ENCODE measurements around the gene BCAS3. TPM values are rescaled to one million over a fixed set of nuclear protein-coding genes. Genes with fewer than 3 reads are reported as not detected.
"Not testable (repeated sequence)": the region's sequence is repeated elsewhere in the genome, so short reads cannot be mapped to it uniquely, and the experiment has no call there.

BCAS3 gene
- total RNA-seq, 1 donor from 2014 or later: 44.8 TPM

- no peak for DNase-seq
- no peaks in the 10 kb centered on the region for H3K36me3 Mint-ChIP-seq (ENCODE audit: unreplicated experiment)
- H3K27ac Mint-ChIP-seq (ENCODE audit: unreplicated experiment): no peak overlapping the region
- no peaks in the 10 kb centered on the region for H3K9me3 Mint-ChIP-seq (ENCODE audit: unreplicated experiment)
- H3K27me3 Mint-ChIP-seq (ENCODE audit: unreplicated experiment): no peaks in the 10 kb centered on the region
- TF ChIP-seq CTCF (IDR thresholded peaks at IDR 0.05; ENCODE audit: partially characterized antibody, unreplicated experiment): no peak
- no peak overlapping the region for H3K4me3 Mint-ChIP-seq (ENCODE audit: unreplicated experiment)
- peaks cover 4% of the 10 kb centered on the region for H3K4me1 Mint-ChIP-seq (ENCODE audit: low read depth, unreplicated experiment)
These were observed 125.4 kb downstream of the BCAS3 start for GRCh38 chr17:60803059-60803458.

- DNase-seq: no peak
- H3K9me3 Mint-ChIP-seq (ENCODE audit: unreplicated experiment): no peaks in the 10 kb centered on the region
- no peak overlapping the region for H3K4me3 Mint-ChIP-seq (ENCODE audit: unreplicated experiment)
- H3K27me3 Mint-ChIP-seq (ENCODE audit: unreplicated experiment): no peaks in the 10 kb centered on the region
- no peak overlapping the region for H3K27ac Mint-ChIP-seq (ENCODE audit: unreplicated experiment)
- peaks cover 4% of the 10 kb centered on the region for H3K4me1 Mint-ChIP-seq (ENCODE audit: low read depth, unreplicated experiment)
- no peaks in the 10 kb centered on the region for H3K36me3 Mint-ChIP-seq (ENCODE audit: unreplicated experiment)
- TF ChIP-seq CTCF (IDR thresholded peaks at IDR 0.05; ENCODE audit: partially characterized antibody, unreplicated experiment): no peak
These were observed 127.2 kb downstream of the BCAS3 start for GRCh38 chr17:60804831-60805230.

GRCh38 chr17:60809421-60809820, 131.8 kb downstream of the BCAS3 start:
- H3K27ac Mint-ChIP-seq (ENCODE audit: unreplicated experiment): no peak overlapping the region
- no peak for TF ChIP-seq CTCF (IDR thresholded peaks at IDR 0.05; ENCODE audit: partially characterized antibody, unreplicated experiment)
- H3K9me3 Mint-ChIP-seq (ENCODE audit: unreplicated experiment): no peaks in the 10 kb centered on the region
- H3K27me3 Mint-ChIP-seq (ENCODE audit: unreplicated experiment): no peaks in the 10 kb centered on the region
- H3K4me3 Mint-ChIP-seq (ENCODE audit: unreplicated experiment): no peak overlapping the region
- no peak for DNase-seq
- no peaks in the 10 kb centered on the region for H3K36me3 Mint-ChIP-seq (ENCODE audit: unreplicated experiment)
- peaks cover 4% of the 10 kb centered on the region for H3K4me1 Mint-ChIP-seq (ENCODE audit: low read depth, unreplicated experiment)

GRCh38 chr17:60814941-60815340, 137.3 kb downstream of the BCAS3 start:
- DNase-seq; H3K4me1 Mint-ChIP-seq (ENCODE audit: low read depth, unreplicated experiment); H3K27ac Mint-ChIP-seq (ENCODE audit: unreplicated experiment); H3K4me3 Mint-ChIP-seq (ENCODE audit: unreplicated experiment); H3K27me3 Mint-ChIP-seq (ENCODE audit: unreplicated experiment); H3K36me3 Mint-ChIP-seq (ENCODE audit: unreplicated experiment); H3K9me3 Mint-ChIP-seq (ENCODE audit: unreplicated experiment): not testable (repeated sequence)

- no peaks in the 10 kb centered on the region for H3K36me3 Mint-ChIP-seq (ENCODE audit: unreplicated experiment)
- H3K27ac Mint-ChIP-seq (ENCODE audit: unreplicated experiment): no peak overlapping the region
- H3K9me3 Mint-ChIP-seq (ENCODE audit: unreplicated experiment): no peaks in the 10 kb centered on the region
- no peaks in the 10 kb centered on the region for H3K27me3 Mint-ChIP-seq (ENCODE audit: unreplicated experiment)
- no peak for DNase-seq
- TF ChIP-seq CTCF (IDR thresholded peaks at IDR 0.05; ENCODE audit: partially characterized antibody, unreplicated experiment): no peak
- H3K4me3 Mint-ChIP-seq (ENCODE audit: unreplicated experiment): no peak overlapping the region
- no peaks in the 10 kb centered on the region for H3K4me1 Mint-ChIP-seq (ENCODE audit: low read depth, unreplicated experiment)
These were observed 139.5 kb downstream of the BCAS3 start for GRCh38 chr17:60817192-60817591.

Measured in glutamatergic neuron (in vitro differentiated cells).